Islet precursor cell (in vitro differentiated cells): Measurements from ENCODE around the gene CACNA1B.
"Not testable (repeated sequence)": the region's sequence is repeated elsewhere in the genome, so short reads cannot be mapped to it uniquely, and the experiment has no call there.

Source experiments
- DNase-seq: peaks from one replicate; pipeline ENCODE4 v3.0.0-alpha.2; 2018

The CACNA1B gene

GRCh38 chr9:138104251-138105122 is 226.9 kb downstream of the CACNA1B start:
- peak; percentile 37 for DNase-seq

GRCh38 chr9:138105123-138105415 is 227.5 kb downstream of the CACNA1B start:
- peak; percentile 20 for DNase-seq

- peak; percentile 35 for DNase-seq
Measured at GRCh38 chr9:138105561-138106505, 228.3 kb downstream of the CACNA1B start.

- not testable (repeated sequence) for DNase-seq
Measured at GRCh38 chr9:138107039-138107438, 229.5 kb downstream of the CACNA1B start.

GRCh38 chr9:138111607-138112006 is 234.0 kb downstream of the CACNA1B start:
- no peak for DNase-seq

- DNase-seq = no peak
Measured at GRCh38 chr9:138112090-138112748, 234.6 kb downstream of the CACNA1B start.

- peak; percentile 31 for DNase-seq
Measured at GRCh38 chr9:138112791-138113600, 235.4 kb downstream of the CACNA1B start.

GRCh38 chr9:138113701-138114325 is 236.2 kb downstream of the CACNA1B start:
- DNase-seq = not testable (repeated sequence)

- DNase-seq = peak; percentile 32
Measured at GRCh38 chr9:138114501-138115245, 237.1 kb downstream of the CACNA1B start.

GRCh38 chr9:138115506-138115905 is 237.9 kb downstream of the CACNA1B start:
- peak; percentile 37 for DNase-seq

GRCh38 chr9:138116521-138116920 is 238.9 kb downstream of the CACNA1B start:
- peak; percentile 27 for DNase-seq

- DNase-seq = peak; percentile 30
Measured at GRCh38 chr9:138117101-138117750, 239.6 kb downstream of the CACNA1B start.

- DNase-seq = peak; percentile 30
Measured at GRCh38 chr9:138117836-138118235, 240.3 kb downstream of the CACNA1B start.

GRCh38 chr9:138118601-138119071 is 241.1 kb downstream of the CACNA1B start:
- DNase-seq = peak; percentile 38

- peak; percentile 38 for DNase-seq
Measured at GRCh38 chr9:138119202-138120027, 241.8 kb downstream of the CACNA1B start.

- no peak for DNase-seq
Measured at GRCh38 chr9:138120072-138120471, 242.5 kb downstream of the CACNA1B start.

- no peak for DNase-seq
Measured at GRCh38 chr9:138120511-138121437, 243.2 kb downstream of the CACNA1B start.

GRCh38 chr9:138121438-138122050 is 244.0 kb downstream of the CACNA1B start:
- DNase-seq = no peak
